Right renal pelvis (tissue), 4 donors: ENCODE measurements around the gene ARHGAP19. TPM values are rescaled to one million over a fixed set of nuclear protein-coding genes. Genes with fewer than 3 reads are reported as not detected.

Experiments used
- DNase-seq, 4 donors: peaks; one replicate each; pipeline ENCODE4 v3.0.0-alpha.2; 2013; ENCODE audit warnings: low read depth in 4 of 4, low spot score in 3 of 4, missing footprints in 1 of 4
- polyA plus RNA-seq, 4 donors: library from polyadenylated mRNA; unstranded; fragments of 120-200 nt; gene quantifications; one replicate each; pipeline ENCODE4 v1.2.1, GENCODE V29; 2013; ENCODE audit not compliant: insufficient read length in 4 of 4

The ARHGAP19 gene
- polyA plus RNA-seq, 4 donors, result 29.9 to 38.4 (median 30.9) TPM

DNA sequence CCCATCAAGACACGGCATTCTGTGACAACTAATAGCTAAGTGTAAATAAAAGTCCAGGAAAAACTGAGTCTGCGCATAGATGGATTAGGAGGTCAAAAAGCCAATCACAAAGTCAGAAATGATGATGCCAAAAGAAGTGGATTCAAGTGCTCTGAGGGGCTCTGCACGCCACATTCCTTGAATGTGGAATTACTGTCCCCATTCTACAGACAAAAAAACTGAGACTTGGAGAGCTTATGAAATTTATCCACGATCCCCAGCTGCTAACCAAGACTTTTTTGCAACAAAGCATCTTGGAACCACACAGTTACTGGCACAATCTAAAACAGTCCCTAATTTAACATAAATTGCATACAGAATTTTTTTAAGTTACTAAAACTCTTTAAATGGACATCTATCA, 57.1 kb downstream of the ARHGAP19 start:
- DNase-seq, result no peak

GRCh38 chr10:97234400-97234799, 58.0 kb downstream of the ARHGAP19 start:
- DNase-seq, result peak in 2 of 4 donors; percentile 17 to 35

- DNase-seq, result no peak
Observed at GRCh38 chr10:97230146-97230545, 62.3 kb downstream of the ARHGAP19 start.

GRCh38 chr10:97229322-97230015, 63.0 kb downstream of the ARHGAP19 start:
- no peak for DNase-seq

- no peak for DNase-seq
Observed at GRCh38 chr10:97228775-97229157, 63.7 kb downstream of the ARHGAP19 start.

DNA sequence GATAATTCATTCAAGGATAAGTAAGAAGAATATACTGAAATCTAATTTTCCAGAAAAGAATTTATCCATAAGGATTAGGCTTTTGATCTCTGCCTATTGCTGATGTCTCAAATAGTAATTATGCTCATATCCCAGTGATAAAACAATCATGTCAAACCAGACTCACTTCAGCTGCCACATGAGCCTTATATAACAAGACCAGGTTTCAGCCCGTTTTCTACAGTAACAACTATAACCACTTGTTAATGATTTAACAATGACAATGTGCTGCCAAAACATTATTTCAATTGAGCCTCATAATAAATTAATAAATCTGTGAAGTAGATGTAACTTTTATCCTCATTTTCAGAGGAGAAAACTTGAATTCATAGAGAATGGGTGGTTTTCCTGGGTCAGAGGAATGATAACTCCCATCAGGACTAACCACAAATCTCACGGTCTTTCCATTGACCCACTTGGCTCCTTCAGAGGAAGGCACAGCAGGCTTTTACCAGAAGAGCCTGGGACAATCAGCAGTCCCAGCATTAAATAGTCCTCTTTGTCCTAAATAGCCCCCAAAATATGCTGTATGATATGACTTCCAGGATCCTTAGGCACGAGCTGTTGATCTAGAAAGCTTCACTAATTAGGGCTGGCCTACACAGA, 64.2 kb downstream of the ARHGAP19 start:
- DNase-seq, result no peak

DNA sequence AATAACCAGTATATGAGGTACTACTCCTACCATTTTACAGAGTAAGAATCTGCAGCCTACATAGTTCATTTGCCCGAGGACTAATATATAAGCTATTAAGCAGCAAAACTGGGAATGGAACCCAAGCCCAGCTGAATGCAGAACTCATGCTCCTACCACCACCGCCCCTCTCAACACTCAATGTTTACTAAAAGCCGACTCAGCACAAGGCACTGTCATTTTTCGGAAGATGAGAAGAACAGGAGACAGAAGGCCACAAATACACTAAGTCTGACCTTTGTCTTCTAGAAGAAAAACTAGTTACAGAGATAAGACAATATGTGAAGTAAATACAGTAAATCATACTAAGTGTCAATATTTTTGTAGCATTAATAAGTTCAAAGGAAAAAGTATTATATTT, 66.0 kb downstream of the ARHGAP19 start:
- no peak for DNase-seq

DNA sequence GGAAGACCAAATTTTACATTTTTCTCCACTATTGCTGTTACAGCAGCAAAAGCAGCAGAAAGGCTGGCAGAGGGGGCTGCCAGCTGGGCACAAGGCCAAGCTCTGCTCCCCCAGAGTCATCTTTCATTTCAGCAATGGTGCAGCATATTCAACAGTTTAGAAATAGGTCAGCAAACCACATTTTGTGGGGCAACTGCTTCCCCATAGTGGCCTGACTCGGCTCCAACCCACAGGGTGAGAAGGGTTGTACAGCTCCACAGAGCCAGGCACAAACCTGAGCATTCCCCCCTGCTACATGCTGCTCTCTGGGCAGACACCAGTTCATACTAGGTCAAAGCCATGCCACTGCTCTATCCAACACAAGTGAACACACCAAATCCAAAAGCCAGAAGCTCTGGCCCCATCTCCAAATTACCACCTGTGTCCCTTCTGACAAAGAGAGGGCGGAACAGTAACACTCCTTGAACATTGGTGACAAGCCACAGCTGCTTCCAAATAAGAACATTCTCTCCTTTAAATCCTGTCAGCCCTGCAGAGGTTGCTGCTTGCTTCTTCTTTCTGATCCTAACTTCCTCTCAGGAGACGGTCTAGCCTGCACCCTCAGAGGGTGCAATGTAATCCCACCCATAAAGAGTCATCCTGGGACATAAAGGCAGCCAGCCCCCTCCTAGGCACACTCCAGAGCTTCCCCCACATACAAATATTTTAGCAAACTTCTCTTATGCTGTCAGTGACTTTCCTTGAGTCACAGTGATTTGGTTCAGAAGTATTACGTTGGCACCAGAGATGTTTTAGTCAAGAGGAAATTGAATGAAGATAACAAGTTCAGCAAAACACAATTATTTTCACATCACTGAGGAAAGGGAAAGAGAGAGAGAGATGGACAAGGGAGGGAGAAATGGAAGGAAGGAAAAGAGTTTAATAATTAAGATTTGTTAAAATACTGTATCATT, 67.7 kb downstream of the ARHGAP19 start:
- DNase-seq, result no peak

DNA sequence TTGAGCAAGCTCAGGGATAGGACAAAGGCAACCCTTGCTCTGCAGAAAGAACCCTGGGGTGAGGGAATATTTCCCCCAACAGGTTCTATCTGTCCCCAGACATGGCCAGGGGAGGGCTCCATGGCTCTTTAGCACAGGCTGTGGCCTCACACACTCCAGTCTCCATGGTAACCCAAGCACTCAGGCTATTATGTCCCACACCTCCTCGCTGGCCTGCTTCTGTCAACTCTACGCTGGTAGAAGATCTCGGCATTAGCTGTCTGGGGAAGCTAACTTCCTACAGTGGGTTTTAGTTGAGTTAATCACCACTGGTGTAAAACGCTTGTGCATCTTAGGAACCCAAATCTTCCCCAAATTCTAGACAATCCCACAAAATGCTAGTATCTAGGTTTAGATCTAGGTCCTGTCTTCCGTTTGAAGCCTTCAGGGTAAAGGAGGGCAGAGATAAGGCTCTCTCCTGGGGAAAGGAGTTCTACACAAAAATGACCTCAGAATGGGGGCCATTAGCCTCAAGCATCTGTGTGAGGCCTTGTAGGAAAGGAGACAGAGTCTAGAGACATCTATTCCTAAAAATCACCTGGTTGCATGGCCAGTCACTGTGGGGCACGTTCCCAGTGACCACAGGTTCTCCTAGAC, 70.0 kb downstream of the ARHGAP19 start:
- DNase-seq, result peak in 1 of 4 donors; percentile 13

DNA sequence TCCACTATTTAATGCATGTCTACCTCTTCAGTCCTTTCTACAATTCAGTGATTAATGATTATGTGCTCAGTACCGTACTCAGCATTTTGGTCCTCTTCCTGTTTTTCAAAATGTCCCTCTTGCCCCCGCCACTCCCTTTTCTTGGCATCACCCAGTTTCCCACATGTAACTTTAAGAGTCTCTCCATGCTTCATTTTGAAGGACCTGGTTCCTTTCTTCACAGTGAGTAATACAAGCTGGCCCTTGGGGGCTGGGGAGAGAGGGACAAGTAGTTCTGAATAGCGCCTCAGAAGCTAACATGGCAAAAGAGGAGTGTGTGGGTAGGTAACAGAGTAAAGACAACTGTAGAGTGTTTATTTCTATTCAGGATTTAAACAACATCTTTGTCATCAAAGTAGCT, 72.1 kb downstream of the ARHGAP19 start:
- DNase-seq, result no peak

- no peak for DNase-seq
Observed at GRCh38 chr10:97217299-97217698, 75.1 kb downstream of the ARHGAP19 start.

GRCh38 chr10:97215619-97216260, 76.7 kb downstream of the ARHGAP19 start:
- DNase-seq, result no peak

GRCh38 chr10:97213431-97213830, 79.0 kb downstream of the ARHGAP19 start:
- DNase-seq, result no peak

DNA sequence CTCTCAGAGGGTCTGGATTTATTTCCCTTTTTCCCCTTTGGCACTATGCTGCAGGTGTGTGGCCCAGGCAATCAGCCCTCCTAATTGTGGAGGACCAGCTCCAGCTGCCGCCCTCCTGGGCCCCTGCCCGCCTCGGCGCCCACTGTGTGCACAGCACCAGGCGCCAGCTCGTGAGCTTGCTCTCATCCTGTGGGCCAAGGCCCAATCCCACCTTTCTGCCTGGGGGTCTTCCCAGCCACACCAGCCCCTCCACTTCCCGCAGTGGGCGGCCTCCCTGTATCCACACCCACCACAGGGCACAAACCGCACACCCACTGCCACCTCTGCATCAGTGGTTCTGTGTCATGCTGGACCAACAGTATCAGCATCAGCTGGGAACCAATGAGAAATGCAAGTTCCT, 81.2 kb downstream of the ARHGAP19 start:
- no peak for DNase-seq

- peak in 3 of 4 donors; percentile 48 to 69 (median 58) for DNase-seq
Observed at GRCh38 chr10:97210543-97210960, 81.9 kb downstream of the ARHGAP19 start.

DNA sequence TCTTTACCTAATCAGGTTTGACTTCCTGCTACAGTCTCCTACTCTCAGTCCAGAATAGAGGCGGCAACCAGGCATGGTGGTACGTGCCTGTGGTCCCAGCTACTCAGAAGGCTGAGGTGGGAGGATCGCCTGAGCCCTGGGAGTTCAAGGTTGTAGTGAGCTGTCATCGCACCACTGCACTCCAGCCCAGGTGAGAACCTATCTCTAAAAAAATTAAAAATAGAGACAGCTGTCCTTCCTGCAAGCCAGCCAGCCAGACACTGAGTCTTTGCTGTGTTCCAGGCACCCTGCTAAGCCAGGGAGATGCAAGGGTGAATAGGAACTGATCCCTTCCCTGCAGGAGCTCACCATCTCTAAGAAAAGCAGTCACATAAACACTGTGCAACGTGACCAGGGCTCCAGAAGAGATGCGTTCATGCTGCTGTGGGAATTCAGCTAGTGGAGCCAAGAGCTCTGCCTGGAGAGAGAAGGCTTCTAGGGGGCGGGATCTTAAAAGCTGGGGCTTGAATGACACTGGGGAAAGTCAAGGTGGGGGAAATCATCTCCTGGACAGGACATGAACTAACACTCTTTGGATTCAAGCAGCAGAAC, 84.6 kb downstream of the ARHGAP19 start:
- no peak for DNase-seq

GRCh38 chr10:97207131-97207530, 85.3 kb downstream of the ARHGAP19 start:
- no peak for DNase-seq

- no peak for DNase-seq
Observed at GRCh38 chr10:97204826-97205679, 87.4 kb downstream of the ARHGAP19 start.

DNA sequence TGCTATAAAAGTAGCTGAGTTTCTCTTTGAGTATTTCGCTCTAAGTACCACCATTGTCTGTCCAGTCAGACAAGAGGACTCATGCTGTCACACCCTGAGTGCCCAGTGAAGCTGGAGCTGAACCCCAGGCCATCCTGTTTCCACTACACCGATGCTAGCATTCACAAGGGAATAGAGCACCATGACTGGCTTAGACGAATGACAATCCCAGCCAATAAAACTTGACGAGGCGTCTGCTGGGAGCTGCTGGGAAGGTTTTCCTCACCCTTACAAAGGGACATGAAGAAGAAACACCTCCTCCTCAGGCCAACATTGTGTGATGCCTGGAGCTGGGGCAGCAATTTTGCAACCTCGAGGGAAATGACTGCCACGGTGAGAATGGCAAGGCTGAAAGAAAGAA, 89.2 kb downstream of the ARHGAP19 start:
- no peak for DNase-seq
